ENCODE measurements around the gene MBD4.

DNA sequence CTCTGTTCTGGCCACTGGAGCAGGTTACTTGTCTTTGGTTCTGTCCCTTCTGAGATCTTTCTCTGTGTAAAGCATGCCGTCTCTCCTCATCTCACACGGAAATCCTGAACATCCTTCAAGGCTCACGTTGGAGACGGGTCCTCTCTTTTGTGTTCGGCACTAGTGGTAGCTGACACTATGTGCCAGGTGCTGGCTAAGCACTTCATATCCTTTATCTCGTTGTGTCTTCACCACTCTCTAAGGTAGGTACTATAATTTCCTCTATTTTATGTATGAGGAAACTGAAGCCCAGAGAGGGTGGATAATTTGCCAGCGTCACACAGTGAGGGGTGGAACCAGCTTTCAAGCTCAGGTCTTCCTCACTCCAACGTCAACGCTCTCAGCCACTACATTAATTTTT lies 1.5 kb upstream of the MBD4 start:
- TF ChIP-seq, protein P1, sequence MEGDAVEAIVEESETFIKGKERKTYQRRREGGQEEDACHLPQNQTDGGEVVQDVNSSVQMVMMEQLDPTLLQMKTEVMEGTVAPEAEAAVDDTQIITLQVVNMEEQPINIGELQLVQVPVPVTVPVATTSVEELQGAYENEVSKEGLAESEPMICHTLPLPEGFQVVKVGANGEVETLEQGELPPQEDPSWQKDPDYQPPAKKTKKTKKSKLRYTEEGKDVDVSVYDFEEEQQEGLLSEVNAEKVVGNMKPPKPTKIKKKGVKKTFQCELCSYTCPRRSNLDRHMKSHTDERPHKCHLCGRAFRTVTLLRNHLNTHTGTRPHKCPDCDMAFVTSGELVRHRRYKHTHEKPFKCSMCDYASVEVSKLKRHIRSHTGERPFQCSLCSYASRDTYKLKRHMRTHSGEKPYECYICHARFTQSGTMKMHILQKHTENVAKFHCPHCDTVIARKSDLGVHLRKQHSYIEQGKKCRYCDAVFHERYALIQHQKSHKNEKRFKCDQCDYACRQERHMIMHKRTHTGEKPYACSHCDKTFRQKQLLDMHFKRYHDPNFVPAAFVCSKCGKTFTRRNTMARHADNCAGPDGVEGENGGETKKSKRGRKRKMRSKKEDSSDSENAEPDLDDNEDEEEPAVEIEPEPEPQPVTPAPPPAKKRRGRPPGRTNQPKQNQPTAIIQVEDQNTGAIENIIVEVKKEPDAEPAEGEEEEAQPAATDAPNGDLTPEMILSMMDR (IDR thresholded peaks at IDR 0.05): no peak
- TF ChIP-seq POLR2A (IDR thresholded peaks at IDR 0.05): no peak
- TF ChIP-seq EP300 (IDR thresholded peaks at IDR 0.05): no peak
